IPS-20b (cell line): ENCODE results near the gene MKNK1.
"Not testable (repeated sequence)": the region's sequence is repeated elsewhere in the genome, so short reads cannot be mapped to it uniquely, and the experiment has no call there.

ENCODE experiments used
- H3K27ac ChIP-seq: one replicate; pipeline ENCODE4 v1.5.1; 2013; ENCODE audit warnings: low read length
- H3K27me3 ChIP-seq: 2 replicates; pipeline ENCODE4 v1.6.1; 2013; ENCODE audit warnings: mild to moderate bottlenecking, low read length, inconsistent platforms; ENCODE audit not compliant: insufficient read depth
- H3K36me3 ChIP-seq: 2 replicates; pipeline ENCODE4 v1.6.1; 2013; ENCODE audit warnings: low read depth, mild to moderate bottlenecking, inconsistent platforms, low read length, moderate library complexity; ENCODE audit not compliant: insufficient read depth
- H3K4me1 ChIP-seq: 2 replicates; pipeline ENCODE4 v1.6.1; 2013; ENCODE audit warnings: mild to moderate bottlenecking, control low read depth, inconsistent platforms, low read length, moderate library complexity; ENCODE audit not compliant: insufficient read depth
- H3K4me3 ChIP-seq: 2 replicates; pipeline ENCODE4 v1.5.1; 2013; ENCODE audit warnings: mild to moderate bottlenecking, low read length, inconsistent platforms
- H3K9ac ChIP-seq: 2 replicates; pipeline ENCODE4 v1.6.1; 2013; ENCODE audit warnings: low read depth, mild to moderate bottlenecking, inconsistent platforms, low read length, moderate library complexity
- H3K9me3 ChIP-seq: 2 replicates; pipeline ENCODE4 v1.6.1; 2013; ENCODE audit warnings: mild to moderate bottlenecking, low read depth, low read length, inconsistent platforms; ENCODE audit not compliant: insufficient read depth

MKNK1 gene

GRCh38 chr1:46603858-46604549 lies at the start of gene MKNK1:
MKNK1 (minus strand) TSS chr1:46604268; CDS start chr1:46583327, 20,941 bp downstream.
- H3K27me3 ChIP-seq = no peaks in the 10 kb centered on the region
- H3K27ac ChIP-seq = no peak within 1 kb of the TSS
- H3K4me1 ChIP-seq = peaks cover 8% of the 10 kb centered on the region; the same call in 1 of the 2 replicates
- H3K4me3 ChIP-seq = peak within 1 kb of the TSS; percentile 82
- peaks cover 2% of the 10 kb centered on the region; the same call in 1 of the 2 replicates for H3K36me3 ChIP-seq
- peak within 1 kb of the TSS; percentile 64; the same call in 1 of the 2 replicates for H3K9ac ChIP-seq
- H3K9me3 ChIP-seq = no peaks in the 10 kb centered on the region

- peaks cover 14% of the 10 kb centered on the region for H3K9me3 ChIP-seq
- H3K36me3 ChIP-seq = peaks cover 80% of the 10 kb centered on the region
- no peak overlapping the region for H3K9ac ChIP-seq
- no peak overlapping the region for H3K27ac ChIP-seq
- H3K4me3 ChIP-seq = no peak overlapping the region
- H3K4me1 ChIP-seq = no peaks in the 10 kb centered on the region
- no peaks in the 10 kb centered on the region for H3K27me3 ChIP-seq
Observed at GRCh38 chr1:46653405-46653958, 49.4 kb upstream of the MKNK1 start.

- Histone ChIP-seq H3K27ac (no peak overlapping the region), H3K27me3 (no peaks in the 10 kb centered on the region), H3K4me3 (no peak overlapping the region), H3K9me3 (peaks cover 18% of the 10 kb centered on the region), H3K9ac (no peak overlapping the region), H3K4me1 (no peaks in the 10 kb centered on the region), H3K36me3 (peaks cover 75% of the 10 kb centered on the region)
Observed at GRCh38 chr1:46652321-46653100, 48.4 kb upstream of the MKNK1 start.

GRCh38 chr1:46651152-46651551 lies 47.1 kb upstream of the MKNK1 start:
- not testable (repeated sequence) for H3K9ac ChIP-seq, H3K27ac ChIP-seq, H3K4me1 ChIP-seq, H3K27me3 ChIP-seq, H3K4me3 ChIP-seq
- H3K9me3 ChIP-seq = peaks cover 21% of the 10 kb centered on the region
- peaks cover 69% of the 10 kb centered on the region for H3K36me3 ChIP-seq

- no peak overlapping the region for H3K4me3 ChIP-seq
- no peak overlapping the region for H3K27ac ChIP-seq
- H3K36me3 ChIP-seq = peaks cover 62% of the 10 kb centered on the region
- no peaks in the 10 kb centered on the region for H3K4me1 ChIP-seq
- no peaks in the 10 kb centered on the region for H3K27me3 ChIP-seq
- H3K9me3 ChIP-seq = peaks cover 21% of the 10 kb centered on the region
- no peak overlapping the region for H3K9ac ChIP-seq
Observed at GRCh38 chr1:46650491-46650890, 46.4 kb upstream of the MKNK1 start.

GRCh38 chr1:46649764-46650163 lies 45.7 kb upstream of the MKNK1 start:
- Histone ChIP-seq H3K27ac (no peak overlapping the region), H3K9me3 (peaks cover 21% of the 10 kb centered on the region), H3K4me1 (no peaks in the 10 kb centered on the region), H3K9ac (no peak overlapping the region), H3K36me3 (peaks cover 58% of the 10 kb centered on the region), H3K27me3 (no peaks in the 10 kb centered on the region), H3K4me3 (no peak overlapping the region)

- no peak overlapping the region for H3K27ac ChIP-seq
- no peak overlapping the region for H3K4me3 ChIP-seq
- H3K36me3 ChIP-seq = peaks cover 50% of the 10 kb centered on the region
- peaks cover 21% of the 10 kb centered on the region for H3K9me3 ChIP-seq
- H3K9ac ChIP-seq = no peak overlapping the region
- no peaks in the 10 kb centered on the region for H3K27me3 ChIP-seq
- no peaks in the 10 kb centered on the region for H3K4me1 ChIP-seq
Observed at GRCh38 chr1:46647611-46648010, 43.5 kb upstream of the MKNK1 start.

- no peak overlapping the region for H3K4me3 ChIP-seq
- no peaks in the 10 kb centered on the region for H3K27me3 ChIP-seq
- H3K27ac ChIP-seq = no peak overlapping the region
- no peaks in the 10 kb centered on the region for H3K4me1 ChIP-seq
- H3K36me3 ChIP-seq = peaks cover 50% of the 10 kb centered on the region
- no peak overlapping the region for H3K9ac ChIP-seq
- H3K9me3 ChIP-seq = peaks cover 21% of the 10 kb centered on the region
Observed at GRCh38 chr1:46646844-46647243, 42.8 kb upstream of the MKNK1 start.

GRCh38 chr1:46646331-46646730 lies 42.3 kb upstream of the MKNK1 start:
- Histone ChIP-seq H3K4me1 (no peaks in the 10 kb centered on the region), H3K36me3 (peaks cover 50% of the 10 kb centered on the region), H3K9ac (no peak overlapping the region), H3K4me3 (no peak overlapping the region), H3K27ac (no peak overlapping the region), H3K27me3 (no peaks in the 10 kb centered on the region), H3K9me3 (peaks cover 21% of the 10 kb centered on the region)

GRCh38 chr1:46645815-46646214 lies 41.7 kb upstream of the MKNK1 start:
- peaks cover 50% of the 10 kb centered on the region for H3K36me3 ChIP-seq

GRCh38 chr1:46643368-46643775 lies 39.3 kb upstream of the MKNK1 start:
- no peaks in the 10 kb centered on the region for H3K27me3 ChIP-seq
- peaks cover 36% of the 10 kb centered on the region for H3K36me3 ChIP-seq
- H3K4me1 ChIP-seq = no peaks in the 10 kb centered on the region
- no peak overlapping the region for H3K4me3 ChIP-seq
- H3K9me3 ChIP-seq = peaks cover 6% of the 10 kb centered on the region; the same call in 1 of the 2 replicates
- no peak overlapping the region for H3K9ac ChIP-seq
- no peak overlapping the region for H3K27ac ChIP-seq

More at GRCh38 chr1:46645815-46646214, 41.7 kb upstream of the MKNK1 start:
- Histone ChIP-seq H3K9ac (no peak overlapping the region), H3K4me3 (no peak overlapping the region), H3K4me1 (no peaks in the 10 kb centered on the region), H3K9me3 (peaks cover 21% of the 10 kb centered on the region), H3K27ac (no peak overlapping the region), H3K27me3 (no peaks in the 10 kb centered on the region)
